Prostate gland (tissue), 2 donors: ENCODE measurements around the gene DMRT1. TPM values are rescaled to one million over a fixed set of nuclear protein-coding genes. Genes with fewer than 3 reads are reported as not detected.

Experiments
- DNase-seq: peaks from one replicate; pipeline ENCODE4 v3.0.0-alpha.2; 2019; ENCODE audit warnings: low spot score
- H3K27ac ChIP-seq, 2 donors: fragments of 200-600 bp; sonication (generic); 2 replicates each; pipeline ENCODE4 v1.5.1; 2017 to 2019
- H3K27me3 ChIP-seq: fragments of 200-600 bp; sonication (generic); replicated peaks from 2 replicates; pipeline ENCODE4 v1.5.1; 2019; ENCODE audit not compliant: insufficient read depth
- H3K36me3 ChIP-seq, 2 donors: fragments of 200-600 bp; sonication (generic); 1 replicate in 1 of 2; 2 replicates in 1 of 2; pipeline versions ENCODE4 v1.5.1 to v1.8.1; 2017 to 2019
- H3K4me1 ChIP-seq: fragments of 200-600 bp; sonication (generic); replicated peaks from 2 replicates; pipeline ENCODE4 v1.5.1; 2019
- H3K4me3 ChIP-seq, 2 donors: fragments of 200-600 bp; sonication (generic); 2 replicates each; pipeline ENCODE4 v1.5.1; 2017 to 2019
- H3K9me3 ChIP-seq: fragments of 200-600 bp; sonication (generic); 2 replicates; pipeline ENCODE4 v1.5.1; 2017
- POLR2A ChIP-seq: fragments of 450-650 bp; IDR thresholded peaks from one replicate; pipeline ENCODE4 v1.6.1; 2016; ENCODE audit warnings: antibody characterized with exemption, mild to moderate bottlenecking
- POLR2AphosphoS5 ChIP-seq: sonication (generic); formaldehyde crosslinking; IDR thresholded peaks from one replicate; pipeline ENCODE4 v1.6.1; 2017; ENCODE audit warnings: antibody characterized with exemption
- WGBS: methylation state at CpG from one replicate; pipeline ENCODE4 v1.1.5; 2018; 5-methylcytosine and 5-hydroxymethylcytosine counted together
- intact Hi-C: fragments of 100-400 bp; cut with DNase I; formaldehyde crosslinking; loops from one replicate; pipeline ENCODE4 v1.14.2; 2022
- total RNA-seq, 2 donors: library from RNA; depleted of rRNA; stranded (reverse); fragments of >200 nt; gene quantifications; one replicate each; pipeline ENCODE4 v1.1.0, GENCODE V29; 2016
- TF ChIP-seq, protein P1 (sequence below), 4 experiments: fragments of 200-600 bp in 2 of 4; fragments of 450-650 bp in 2 of 4; sonication (generic) in 2 of 4; IDR thresholded peaks; 1 replicate in 3 of 4; 2 replicates in 1 of 4; pipeline ENCODE4 v1.5.1; 2016 to 2019; ENCODE audit warnings: antibody characterized with exemption in 4 of 4, mild to moderate bottlenecking in 2 of 4, moderate library complexity in 2 of 4

Gene DMRT1
- total RNA-seq, 2 donors from 2014 or later, result 85.9 TPM; not detected in 1

DNA sequence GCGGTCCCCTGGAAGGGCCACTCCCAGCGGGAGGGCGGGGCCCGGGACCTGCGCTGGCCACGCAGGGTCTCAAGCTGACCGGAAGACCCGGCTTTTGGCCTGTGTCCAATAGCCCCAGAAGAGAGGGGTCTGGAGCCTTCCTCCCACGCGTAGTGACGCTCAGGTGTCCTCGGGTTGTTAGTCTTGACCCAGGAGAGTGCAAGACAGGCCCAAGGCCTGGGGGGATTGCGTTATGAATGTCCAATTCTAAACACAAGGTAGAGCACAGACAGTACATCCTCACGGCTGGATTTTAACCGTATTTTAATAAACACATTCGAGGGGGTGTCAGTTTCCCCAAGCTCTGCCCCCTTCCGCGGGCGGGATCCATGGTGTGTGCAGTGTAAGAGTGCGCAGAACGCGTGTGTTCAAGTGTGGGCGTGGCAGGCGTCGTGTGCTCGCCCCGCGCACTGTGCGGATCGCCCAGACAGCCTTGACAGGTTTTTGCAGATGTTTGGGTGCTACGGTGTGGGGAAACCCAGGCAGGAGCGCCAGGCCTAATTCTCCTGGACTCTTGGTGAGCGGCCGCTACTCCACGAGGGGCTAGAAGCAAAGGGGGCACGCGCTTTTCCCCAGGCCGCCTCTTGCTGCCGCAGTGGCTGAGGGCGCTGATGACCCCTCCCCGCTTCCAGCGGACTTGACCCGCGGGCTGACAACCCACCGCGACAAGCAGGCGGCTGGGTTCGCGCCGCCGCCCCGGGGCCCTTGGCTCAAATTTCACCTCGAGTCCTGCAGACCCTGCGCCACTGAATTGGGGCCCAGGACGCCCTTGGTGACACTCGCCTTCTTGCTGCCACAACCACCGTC is 128.9 kb downstream of the DMRT1 start:
- H3K4me1 ChIP-seq, result no peaks in the 10 kb centered on the region
- intact Hi-C loops, result no loop called here
- no peaks in the 10 kb centered on the region for H3K9me3 ChIP-seq
- no peak overlapping the region for H3K27ac ChIP-seq
- 4% methylated on average over 49 of the region's 57 CpGs for WGBS
- peaks cover 75% of the 10 kb centered on the region for H3K27me3 ChIP-seq
- no peaks in the 10 kb centered on the region for H3K36me3 ChIP-seq
- no peak for TF ChIP-seq POLR2A
- TF ChIP-seq, protein P1, sequence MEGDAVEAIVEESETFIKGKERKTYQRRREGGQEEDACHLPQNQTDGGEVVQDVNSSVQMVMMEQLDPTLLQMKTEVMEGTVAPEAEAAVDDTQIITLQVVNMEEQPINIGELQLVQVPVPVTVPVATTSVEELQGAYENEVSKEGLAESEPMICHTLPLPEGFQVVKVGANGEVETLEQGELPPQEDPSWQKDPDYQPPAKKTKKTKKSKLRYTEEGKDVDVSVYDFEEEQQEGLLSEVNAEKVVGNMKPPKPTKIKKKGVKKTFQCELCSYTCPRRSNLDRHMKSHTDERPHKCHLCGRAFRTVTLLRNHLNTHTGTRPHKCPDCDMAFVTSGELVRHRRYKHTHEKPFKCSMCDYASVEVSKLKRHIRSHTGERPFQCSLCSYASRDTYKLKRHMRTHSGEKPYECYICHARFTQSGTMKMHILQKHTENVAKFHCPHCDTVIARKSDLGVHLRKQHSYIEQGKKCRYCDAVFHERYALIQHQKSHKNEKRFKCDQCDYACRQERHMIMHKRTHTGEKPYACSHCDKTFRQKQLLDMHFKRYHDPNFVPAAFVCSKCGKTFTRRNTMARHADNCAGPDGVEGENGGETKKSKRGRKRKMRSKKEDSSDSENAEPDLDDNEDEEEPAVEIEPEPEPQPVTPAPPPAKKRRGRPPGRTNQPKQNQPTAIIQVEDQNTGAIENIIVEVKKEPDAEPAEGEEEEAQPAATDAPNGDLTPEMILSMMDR (IDR thresholded peaks at IDR 0.05), result no peak
- TF ChIP-seq POLR2AphosphoS5, result no peak
- DNase-seq, result no peak
- H3K4me3 ChIP-seq, result no peak overlapping the region

DNA sequence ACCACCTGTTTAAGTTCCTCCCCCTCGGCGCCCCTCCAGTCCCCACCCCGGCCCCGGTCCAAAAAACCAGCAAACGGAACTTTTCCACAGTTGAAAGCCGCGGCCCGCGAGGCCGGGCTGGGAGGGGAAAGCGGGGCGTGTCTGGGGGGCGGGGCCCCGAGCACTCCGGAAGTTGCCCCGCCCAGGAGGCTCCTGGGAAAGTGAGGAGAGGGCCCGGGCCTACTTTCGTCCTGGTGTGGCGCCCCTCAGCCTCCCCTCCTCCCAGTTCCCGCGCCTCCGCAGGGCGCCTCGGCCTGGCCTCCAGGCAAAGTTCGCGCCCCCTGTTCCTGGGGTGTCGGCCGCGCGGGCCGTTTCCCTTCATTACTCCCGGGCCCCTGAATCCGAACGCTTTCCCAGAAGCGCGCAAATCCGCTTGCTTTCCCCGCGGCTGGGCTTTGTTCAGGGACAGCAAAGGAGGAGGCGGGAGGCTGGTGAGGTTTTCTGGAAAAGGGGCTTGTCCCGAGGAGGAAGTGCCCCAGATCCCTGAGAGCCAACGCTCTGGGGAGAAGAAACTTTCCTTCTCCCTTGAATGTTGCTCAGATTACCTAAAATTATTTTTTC is 130.5 kb downstream of the DMRT1 start:
- WGBS, result 3% methylated on average over 41 of the region's 42 CpGs
- no peaks in the 10 kb centered on the region for H3K36me3 ChIP-seq
- no peak for TF ChIP-seq POLR2A
- TF ChIP-seq, protein P1 (IDR thresholded peaks at IDR 0.05), result no peak
- no peak for TF ChIP-seq POLR2AphosphoS5
- no peaks in the 10 kb centered on the region for H3K9me3 ChIP-seq
- DNase-seq, result no peak
- peaks cover 90% of the 10 kb centered on the region for H3K27me3 ChIP-seq
- intact Hi-C loops, result no loop called here
- H3K4me3 ChIP-seq, result no peak overlapping the region
- no peak overlapping the region for H3K27ac ChIP-seq
- H3K4me1 ChIP-seq, result no peaks in the 10 kb centered on the region

DNA sequence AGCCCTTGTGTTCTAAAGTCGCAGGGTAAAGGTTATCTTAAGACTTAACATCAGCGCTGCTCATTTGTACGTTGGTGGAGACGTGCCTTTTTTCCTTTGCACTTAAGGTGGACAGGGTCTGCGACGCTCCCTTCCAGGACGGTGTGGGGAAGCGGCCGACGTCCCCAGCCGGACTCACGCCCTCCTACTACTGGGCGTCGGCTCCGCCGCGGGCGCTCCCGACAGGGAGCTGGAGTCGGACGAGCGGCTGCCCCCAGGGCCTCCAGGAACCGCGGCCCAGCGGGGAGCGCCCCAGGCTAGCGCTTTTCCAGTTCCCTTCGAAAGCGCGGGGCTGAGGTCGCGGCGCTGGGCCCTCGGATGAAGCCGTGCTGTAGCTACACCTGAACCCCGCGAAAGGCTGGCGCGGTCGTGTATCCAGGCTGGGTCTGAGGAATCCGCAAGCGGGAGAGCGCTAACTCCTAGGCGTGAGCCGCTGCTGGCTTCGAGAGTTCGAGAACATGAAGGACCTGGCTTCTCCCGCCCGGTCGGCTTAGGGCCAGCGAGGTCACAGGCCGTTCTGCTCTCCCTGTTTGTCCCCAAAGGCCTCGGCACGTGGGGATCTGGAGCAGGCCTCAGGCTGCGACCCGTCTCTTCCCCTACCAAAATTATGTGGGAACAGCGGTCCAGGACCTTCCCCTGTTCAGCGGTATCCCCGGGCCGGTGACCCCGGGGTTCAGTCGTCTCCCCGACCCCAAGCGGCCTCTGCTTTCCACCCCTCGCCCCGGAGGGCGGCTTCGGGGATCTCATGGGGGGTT is 131.2 kb downstream of the DMRT1 start:
- intact Hi-C loops, result no loop called here
- WGBS, result 9% methylated on average over 66 of the region's 68 CpGs
- Histone ChIP-seq H3K4me3 (no peak overlapping the region), H3K36me3 (no peaks in the 10 kb centered on the region), H3K27me3 (peaks cover 90% of the 10 kb centered on the region), H3K9me3 (no peaks in the 10 kb centered on the region), H3K4me1 (no peaks in the 10 kb centered on the region), H3K27ac (no peak overlapping the region)
- DNase-seq, result no peak
- TF ChIP-seq, protein P1 (IDR thresholded peaks at IDR 0.05), result no peak
- TF ChIP-seq POLR2AphosphoS5 (no peak), POLR2A (no peak)

DNA sequence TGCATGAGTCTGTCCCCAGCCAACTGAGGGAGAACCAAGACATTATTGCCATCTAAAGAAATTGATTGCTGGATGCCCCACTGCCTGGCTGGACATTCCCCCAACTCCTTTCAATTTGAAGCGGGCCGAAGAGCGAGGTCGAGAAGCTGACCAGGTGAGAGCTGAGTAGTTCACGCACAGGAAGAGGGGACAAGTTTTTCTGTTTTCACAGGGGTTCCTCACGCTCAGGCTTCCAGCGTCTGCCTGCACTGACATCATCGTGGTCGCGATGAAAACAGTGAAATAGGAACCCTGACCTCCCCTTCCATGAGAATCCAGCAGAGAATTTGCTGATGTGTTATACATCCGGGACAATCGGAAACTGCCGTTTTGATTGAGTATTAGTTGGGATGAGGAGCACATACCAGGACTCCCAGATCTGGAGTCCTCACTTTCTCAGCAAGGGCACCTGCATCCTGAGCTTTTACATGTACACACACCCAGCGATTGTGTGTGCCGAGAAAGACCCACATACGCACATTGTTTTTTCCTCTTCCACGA is 131.9 kb downstream of the DMRT1 start:
- no peaks in the 10 kb centered on the region for H3K36me3 ChIP-seq
- intact Hi-C loops, result no loop called here
- H3K4me3 ChIP-seq, result no peak overlapping the region
- no peaks in the 10 kb centered on the region for H3K4me1 ChIP-seq
- 32% methylated on average over 17 of the region's 17 CpGs for WGBS
- H3K9me3 ChIP-seq, result no peaks in the 10 kb centered on the region
- no peak overlapping the region for H3K27ac ChIP-seq
- H3K27me3 ChIP-seq, result peaks cover 88% of the 10 kb centered on the region
- no peak for TF ChIP-seq POLR2A
- TF ChIP-seq POLR2AphosphoS5, result no peak
- TF ChIP-seq, protein P1 (IDR thresholded peaks at IDR 0.05), result no peak
- DNase-seq, result no peak
